ENCODE measurements around the gene DGKE.

Gene DGKE

GRCh38 chr17:56833809-56834379 is at the start of gene DGKE, which contains the start of gene C17orf67:
Gene DGKE (plus strand): TSS chr17:56834151. CDS start chr17:56834796, 645 bp downstream.
Gene C17orf67 (minus strand): TSS chr17:56833920. CDS start chr17:56815810, 18,110 bp downstream.
- ATAC-seq (replicated peaks; ENCODE audit: extremely low read depth, poor library complexity, severe bottlenecking) = peak; percentile 80
- no peaks in the 10 kb centered on the region for H3K9me3 Mint-ChIP-seq
- DNase-seq (ENCODE audit: low spot score in 2 of 2) = peak; percentile 96 to 97
- peaks cover 9% of the 10 kb centered on the region for H3K36me3 Mint-ChIP-seq (ENCODE audit: insufficient read depth)
- peak within 1 kb of the TSS; percentile 91 for H3K4me3 Mint-ChIP-seq
- peaks cover 56% of the 10 kb centered on the region for H3K4me1 Mint-ChIP-seq
- peak within 1 kb of the TSS; percentile 84 for H3K27ac Mint-ChIP-seq (ENCODE audit: low read depth)
- no peaks in the 10 kb centered on the region for H3K27me3 Mint-ChIP-seq

- H3K4me1 Mint-ChIP-seq = peaks cover 11% of the 10 kb centered on the region
- ATAC-seq (replicated peaks; ENCODE audit: extremely low read depth, poor library complexity, severe bottlenecking) (no peak), DNase-seq (ENCODE audit: low spot score in 2 of 2) (no peak)
- H3K27me3 Mint-ChIP-seq = peaks cover 10% of the 10 kb centered on the region
- H3K36me3 Mint-ChIP-seq (ENCODE audit: insufficient read depth) = no peaks in the 10 kb centered on the region
- H3K27ac Mint-ChIP-seq (ENCODE audit: low read depth) = no peak overlapping the region
- no peaks in the 10 kb centered on the region for H3K9me3 Mint-ChIP-seq
- no peak overlapping the region for H3K4me3 Mint-ChIP-seq
Observed at GRCh38 chr17:56785405-56785804, 48.5 kb upstream of the DGKE start.

- H3K36me3 Mint-ChIP-seq (ENCODE audit: insufficient read depth) = no peaks in the 10 kb centered on the region
- peaks cover 10% of the 10 kb centered on the region for H3K27me3 Mint-ChIP-seq
- no peaks in the 10 kb centered on the region for H3K9me3 Mint-ChIP-seq
- peaks cover 8% of the 10 kb centered on the region for H3K4me1 Mint-ChIP-seq
- no peak for ATAC-seq (replicated peaks; ENCODE audit: extremely low read depth, poor library complexity, severe bottlenecking)
- no peak for DNase-seq (ENCODE audit: low spot score in 2 of 2)
- H3K4me3 Mint-ChIP-seq = no peak overlapping the region
- no peak overlapping the region for H3K27ac Mint-ChIP-seq (ENCODE audit: low read depth)
Observed at GRCh38 chr17:56785997-56786680, 47.8 kb upstream of the DGKE start.

- Mint-ChIP-seq H3K4me1 (peaks cover 8% of the 10 kb centered on the region), H3K9me3 (peaks cover 1% of the 10 kb centered on the region), H3K27me3 (peaks cover 3% of the 10 kb centered on the region), H3K36me3 (ENCODE audit: insufficient read depth) (no peaks in the 10 kb centered on the region), H3K27ac (ENCODE audit: low read depth) (no peak overlapping the region), H3K4me3 (no peak overlapping the region)
- DNase-seq (ENCODE audit: low spot score in 2 of 2) (no peak), ATAC-seq (replicated peaks; ENCODE audit: extremely low read depth, poor library complexity, severe bottlenecking) (peak; percentile 54)
Observed at GRCh38 chr17:56786989-56787482, 46.9 kb upstream of the DGKE start.

- peak overlapping the region; percentile 2 for H3K4me3 Mint-ChIP-seq
- H3K27ac Mint-ChIP-seq (ENCODE audit: low read depth) = peak overlapping the region; percentile 6
- peaks cover 3% of the 10 kb centered on the region for H3K36me3 Mint-ChIP-seq (ENCODE audit: insufficient read depth)
- H3K4me1 Mint-ChIP-seq = peaks cover under 1% of the 10 kb centered on the region
- no peak for ATAC-seq (replicated peaks; ENCODE audit: extremely low read depth, poor library complexity, severe bottlenecking)
- no peak for DNase-seq (ENCODE audit: low spot score in 2 of 2)
- H3K9me3 Mint-ChIP-seq = peaks cover 11% of the 10 kb centered on the region
- H3K27me3 Mint-ChIP-seq = no peaks in the 10 kb centered on the region
Observed at GRCh38 chr17:56792267-56792666, 41.7 kb upstream of the DGKE start.

GRCh38 chr17:56793531-56793930 is 40.4 kb upstream of the DGKE start:
- Mint-ChIP-seq H3K27ac (ENCODE audit: low read depth) (no peak overlapping the region), H3K27me3 (no peaks in the 10 kb centered on the region), H3K4me3 (no peak overlapping the region), H3K9me3 (peaks cover 11% of the 10 kb centered on the region), H3K36me3 (ENCODE audit: insufficient read depth) (peaks cover 3% of the 10 kb centered on the region), H3K4me1 (no peaks in the 10 kb centered on the region)
- DNase-seq (ENCODE audit: low spot score in 2 of 2) (no peak), ATAC-seq (replicated peaks; ENCODE audit: extremely low read depth, poor library complexity, severe bottlenecking) (no peak)

GRCh38 chr17:56793957-56794356 is 40.0 kb upstream of the DGKE start:
- no peak overlapping the region for H3K4me3 Mint-ChIP-seq
- ATAC-seq (replicated peaks; ENCODE audit: extremely low read depth, poor library complexity, severe bottlenecking) (no peak), DNase-seq (ENCODE audit: low spot score in 2 of 2) (no peak)
- no peaks in the 10 kb centered on the region for H3K4me1 Mint-ChIP-seq
- H3K27ac Mint-ChIP-seq (ENCODE audit: low read depth) = no peak overlapping the region
- peaks cover 11% of the 10 kb centered on the region for H3K9me3 Mint-ChIP-seq
- H3K27me3 Mint-ChIP-seq = no peaks in the 10 kb centered on the region
- H3K36me3 Mint-ChIP-seq (ENCODE audit: insufficient read depth) = peaks cover 3% of the 10 kb centered on the region

GRCh38 chr17:56795221-56795865 is 38.6 kb upstream of the DGKE start:
- Mint-ChIP-seq H3K27me3 (no peaks in the 10 kb centered on the region), H3K27ac (ENCODE audit: low read depth) (no peak overlapping the region), H3K9me3 (peaks cover 11% of the 10 kb centered on the region), H3K4me3 (no peak overlapping the region), H3K36me3 (ENCODE audit: insufficient read depth) (peaks cover 5% of the 10 kb centered on the region), H3K4me1 (no peaks in the 10 kb centered on the region)
- ATAC-seq (replicated peaks; ENCODE audit: extremely low read depth, poor library complexity, severe bottlenecking) (no peak), DNase-seq (ENCODE audit: low spot score in 2 of 2) (no peak)

- H3K27ac Mint-ChIP-seq (ENCODE audit: low read depth) = no peak overlapping the region
- H3K27me3 Mint-ChIP-seq = no peaks in the 10 kb centered on the region
- H3K4me3 Mint-ChIP-seq = no peak overlapping the region
- no peaks in the 10 kb centered on the region for H3K4me1 Mint-ChIP-seq
- H3K9me3 Mint-ChIP-seq = peaks cover 11% of the 10 kb centered on the region
- no peak for DNase-seq (ENCODE audit: low spot score in 2 of 2)
- ATAC-seq (replicated peaks; ENCODE audit: extremely low read depth, poor library complexity, severe bottlenecking) = no peak
- H3K36me3 Mint-ChIP-seq (ENCODE audit: insufficient read depth) = peaks cover 5% of the 10 kb centered on the region
Observed at GRCh38 chr17:56796536-56796935, 37.4 kb upstream of the DGKE start.

GRCh38 chr17:56798916-56799315 is 35.0 kb upstream of the DGKE start:
- Mint-ChIP-seq H3K27ac (ENCODE audit: low read depth) (no peak overlapping the region), H3K4me3 (no peak overlapping the region), H3K27me3 (no peaks in the 10 kb centered on the region), H3K4me1 (no peaks in the 10 kb centered on the region), H3K36me3 (ENCODE audit: insufficient read depth) (peaks cover 2% of the 10 kb centered on the region), H3K9me3 (no peaks in the 10 kb centered on the region)
- ATAC-seq (replicated peaks; ENCODE audit: extremely low read depth, poor library complexity, severe bottlenecking) (no peak), DNase-seq (ENCODE audit: low spot score in 2 of 2) (no peak)

- ATAC-seq (replicated peaks; ENCODE audit: extremely low read depth, poor library complexity, severe bottlenecking) (no peak), DNase-seq (ENCODE audit: low spot score in 2 of 2) (no peak)
- no peaks in the 10 kb centered on the region for H3K9me3 Mint-ChIP-seq
- no peaks in the 10 kb centered on the region for H3K27me3 Mint-ChIP-seq
- peaks cover 2% of the 10 kb centered on the region for H3K36me3 Mint-ChIP-seq (ENCODE audit: insufficient read depth)
- H3K27ac Mint-ChIP-seq (ENCODE audit: low read depth) = no peak overlapping the region
- no peak overlapping the region for H3K4me3 Mint-ChIP-seq
- no peaks in the 10 kb centered on the region for H3K4me1 Mint-ChIP-seq
Observed at GRCh38 chr17:56801459-56802178, 32.3 kb upstream of the DGKE start.

GRCh38 chr17:56803071-56803470 is 30.9 kb upstream of the DGKE start:
- H3K27ac Mint-ChIP-seq (ENCODE audit: low read depth) = no peak overlapping the region
- ATAC-seq (replicated peaks; ENCODE audit: extremely low read depth, poor library complexity, severe bottlenecking) = no peak
- no peaks in the 10 kb centered on the region for H3K4me1 Mint-ChIP-seq
- no peaks in the 10 kb centered on the region for H3K9me3 Mint-ChIP-seq
- no peaks in the 10 kb centered on the region for H3K27me3 Mint-ChIP-seq
- DNase-seq (ENCODE audit: low spot score in 2 of 2) = no peak
- peaks cover 2% of the 10 kb centered on the region for H3K36me3 Mint-ChIP-seq (ENCODE audit: insufficient read depth)
- H3K4me3 Mint-ChIP-seq = no peak overlapping the region
